H9 (cell line): ENCODE measurements around the gene PGM2. TPM values are rescaled to one million over a fixed set of nuclear protein-coding genes. Genes with fewer than 3 reads are reported as not detected.
A peak's percentile ranks its signal among the peaks of the same experiment; 100 is the strongest.
"Not testable (repeated sequence)": the region's sequence is repeated elsewhere in the genome, so short reads cannot be mapped to it uniquely, and the experiment has no call there.

Experiments used
- DNase-seq: peaks from one replicate; pipeline ENCODE4 v3.0.0-alpha.2; 2017
- H2AFZ ChIP-seq: one replicate; pipeline ENCODE4 v1.6.1; 2013; ENCODE audit warnings: mild to moderate bottlenecking, low read length, control low read depth, moderate library complexity
- H2AK5ac ChIP-seq: 2 replicates; pipeline ENCODE4 v1.6.1; 2013; ENCODE audit warnings: low read length, control low read depth, mixed read lengths; ENCODE audit not compliant: insufficient read length
- H2BK120ac ChIP-seq: one replicate; pipeline ENCODE4 v1.6.1; 2013; ENCODE audit warnings: low read depth, mild to moderate bottlenecking, low read length, control low read depth, inconsistent platforms; ENCODE audit not compliant: poor library complexity, severe bottlenecking
- H2BK12ac ChIP-seq: 2 replicates; pipeline ENCODE4 v1.6.1; 2013; ENCODE audit warnings: low read length, control low read depth, mixed read lengths, low read depth; ENCODE audit not compliant: insufficient read length
- H2BK15ac ChIP-seq: 2 replicates; pipeline ENCODE4 v1.6.1; 2013; ENCODE audit warnings: low read depth, low read length, control low read depth
- H2BK20ac ChIP-seq: one replicate; pipeline ENCODE4 v1.6.1; 2013; ENCODE audit warnings: low read depth, mild to moderate bottlenecking, low read length, control low read depth, inconsistent platforms; ENCODE audit not compliant: poor library complexity, severe bottlenecking
- H2BK5ac ChIP-seq: 2 replicates; pipeline ENCODE4 v1.6.1; 2013; ENCODE audit warnings: low read length, control low read depth, mixed read lengths; ENCODE audit not compliant: insufficient read length
- H3K14ac ChIP-seq: 2 replicates; pipeline ENCODE4 v1.6.1; 2013; ENCODE audit warnings: low read length, control low read depth; ENCODE audit not compliant: insufficient read depth
- H3K18ac ChIP-seq: 2 replicates; pipeline ENCODE4 v1.6.1; 2013; ENCODE audit warnings: low read depth, mild to moderate bottlenecking, mixed read lengths, low read length, control low read depth; ENCODE audit not compliant: insufficient read length
- H3K23ac ChIP-seq: 2 replicates; pipeline ENCODE4 v1.6.1; 2013; ENCODE audit warnings: low read length, control low read depth, mixed read lengths, low read depth; ENCODE audit not compliant: insufficient read length
- H3K23me2 ChIP-seq: 2 replicates; pipeline ENCODE4 v1.6.1; 2013; ENCODE audit warnings: low read depth, mild to moderate bottlenecking, mixed read lengths, low read length, control low read depth; ENCODE audit not compliant: insufficient read length, poor library complexity, severe bottlenecking
- H3K27ac ChIP-seq: 2 replicates; pipeline ENCODE4 v1.5.1; 2013; ENCODE audit warnings: low read length, control low read depth, mixed read lengths, low read depth; ENCODE audit not compliant: insufficient read length
- H3K27me3 ChIP-seq: 2 replicates; pipeline ENCODE4 v1.6.1; 2013; ENCODE audit warnings: low read length, control low read depth, inconsistent platforms; ENCODE audit not compliant: insufficient read depth
- H3K4ac ChIP-seq: 2 replicates; pipeline ENCODE4 v1.6.1; 2013; ENCODE audit warnings: low read depth, mild to moderate bottlenecking, control low read depth, inconsistent platforms, low read length, moderate library complexity
- H3K4me1 ChIP-seq: 2 replicates; pipeline ENCODE4 v1.6.1; 2013; ENCODE audit warnings: low read length, control low read depth, inconsistent platforms; ENCODE audit not compliant: insufficient read depth
- H3K4me2 ChIP-seq: 2 replicates; pipeline ENCODE4 v1.6.1; 2013; ENCODE audit warnings: low read length, control low read depth, mixed read lengths; ENCODE audit not compliant: insufficient read length, insufficient read depth
- H3K56ac ChIP-seq: 2 replicates; pipeline ENCODE4 v1.6.1; 2013; ENCODE audit warnings: low read depth, mild to moderate bottlenecking, mixed read lengths, low read length, control low read depth; ENCODE audit not compliant: insufficient read length
- H3K79me1 ChIP-seq: 2 replicates; pipeline ENCODE4 v1.6.1; 2013; ENCODE audit warnings: low read depth, mild to moderate bottlenecking, moderate library complexity, low read length, control low read depth, inconsistent platforms; ENCODE audit not compliant: insufficient read depth, poor library complexity, severe bottlenecking
- H3K79me2 ChIP-seq: 2 replicates; pipeline ENCODE4 v1.6.1; 2013; ENCODE audit warnings: low read length, control low read depth, inconsistent platforms; ENCODE audit not compliant: insufficient read depth
- H3K9ac ChIP-seq: 2 replicates; pipeline ENCODE4 v1.6.1; 2013; ENCODE audit warnings: low read length, control low read depth, mixed read lengths; ENCODE audit not compliant: insufficient read length; ENCODE audit errors: extremely low read depth
- H3K9me3 ChIP-seq: one replicate; pipeline ENCODE4 v1.6.1; 2013; ENCODE audit warnings: low read depth, low read length, inconsistent platforms; ENCODE audit not compliant: control insufficient read depth
- H3T11ph ChIP-seq: one replicate; pipeline ENCODE4 v1.6.1; 2013; ENCODE audit warnings: mild to moderate bottlenecking, low read length, control low read depth, inconsistent platforms
- H4K20me1 ChIP-seq: one replicate; pipeline ENCODE4 v1.6.1; 2013; ENCODE audit not compliant: control insufficient read depth, insufficient read length, insufficient read depth
- H4K5ac ChIP-seq: 2 replicates; pipeline ENCODE4 v1.6.1; 2013; ENCODE audit warnings: low read depth, mild to moderate bottlenecking, mixed read lengths, low read length, control low read depth; ENCODE audit not compliant: insufficient read length
- H4K8ac ChIP-seq: replicated peaks from 2 replicates; pipeline ENCODE4 v1.6.1; 2013; ENCODE audit warnings: low read length, control low read depth, mixed read lengths, low read depth; ENCODE audit not compliant: insufficient read length
- H4K91ac ChIP-seq: 2 replicates; pipeline ENCODE4 v1.6.1; 2013; ENCODE audit warnings: low read depth, mild to moderate bottlenecking, moderate library complexity, mixed read lengths, low read length, control low read depth; ENCODE audit not compliant: insufficient read length
- H3K27ac Mint-ChIP-seq, 3 experiments: 2 replicates in 2 of 3; 3 replicates in 1 of 3; pipeline ENCODE4 v1.8.0; 2020 to 2021; ENCODE audit warnings: mixed read lengths in 3 of 3, mild to moderate bottlenecking in 1 of 3, moderate library complexity in 1 of 3
- H3K27me3 Mint-ChIP-seq: 2 replicates; pipeline ENCODE4 v1.8.0; 2021; ENCODE audit warnings: low read depth, mild to moderate bottlenecking, moderate library complexity, mixed read lengths
- H3K36me3 Mint-ChIP-seq, 3 experiments: 2 replicates in 2 of 3; 3 replicates in 1 of 3; pipeline ENCODE4 v1.8.0; 2020 to 2021; ENCODE audit warnings: low read depth in 3 of 3, mixed read lengths in 3 of 3; ENCODE audit not compliant: insufficient read depth in 1 of 3
- H3K4me1 Mint-ChIP-seq, 2 experiments: 2 replicates each; pipeline ENCODE4 v1.8.0; 2020; ENCODE audit warnings: mixed read lengths in 2 of 2
- H3K4me3 Mint-ChIP-seq, 2 experiments: 2 replicates in 1 of 2; 3 replicates in 1 of 2; pipeline ENCODE4 v1.8.0; 2020 to 2021; ENCODE audit warnings: mild to moderate bottlenecking in 2 of 2, mixed read lengths in 2 of 2, moderate library complexity in 1 of 2
- H3K9me3 Mint-ChIP-seq, 2 experiments: 2 replicates in 1 of 2; 3 replicates in 1 of 2; pipeline ENCODE4 v1.8.0; 2020; ENCODE audit warnings: mild to moderate bottlenecking in 2 of 2, mixed read lengths in 2 of 2, moderate library complexity in 1 of 2
- CTCF ChIP-seq: fragments of 200-600 bp; sonication (generic); conservative IDR thresholded peaks from 3 replicates; pipeline ENCODE4 v1.8.0; 2021; ENCODE audit warnings: antibody characterized with exemption, mild to moderate bottlenecking
- WGBS: extraction: QIAGEN DNeasy Blood & Tissue Kit; methylation state at CpG from one replicate; pipeline ENCODE4 v1.1.7; 2013; ENCODE audit warnings: missing lambda C conversion rate, low lambda C conversion rate, mixed read lengths; ENCODE audit not compliant: insufficient read length; ENCODE audit errors: extremely low coverage; 5-methylcytosine and 5-hydroxymethylcytosine counted together
- total RNA-seq: library from RNA; stranded (reverse); gene quantifications from 2 replicates; pipeline ENCODE4 v1.2.1, GENCODE V29; 2021

Gene PGM2
- total RNA-seq, 1 experiment from 2014 or later: 26.6 TPM

- not testable (repeated sequence) for H3K9me3 Mint-ChIP-seq, H3T11ph ChIP-seq, H3K56ac ChIP-seq, H3K4ac ChIP-seq, H3K27ac ChIP-seq, DNase-seq, H2BK120ac ChIP-seq, H2BK5ac ChIP-seq, H4K5ac ChIP-seq, H2BK20ac ChIP-seq, H3K79me2 ChIP-seq, H3K27me3 ChIP-seq, H3K4me1 ChIP-seq, H3K18ac ChIP-seq, H4K20me1 ChIP-seq, H3K36me3 Mint-ChIP-seq, H3K14ac ChIP-seq, H2BK12ac ChIP-seq, H3K9me3 ChIP-seq, H4K8ac ChIP-seq, H3K79me1 ChIP-seq, H4K91ac ChIP-seq, H3K23ac ChIP-seq, H2AK5ac ChIP-seq, H2BK15ac ChIP-seq
- Mint-ChIP-seq H3K4me1 (peaks cover 17 to 21% of the 10 kb centered on the region in 2 experiments), H3K27me3 (peaks cover 24% of the 10 kb centered on the region), H3K4me3 (peak overlapping the region; percentile 81 to 85), H3K27ac (0 out of 7 replicates have a peak overlapping the region, but pooled peaks of 1 of the 3 experiments have one; percentile 24)
- peak overlapping the region; percentile 61 for H3K9ac ChIP-seq
- WGBS: no CpG with 5 or more reads among the region's 9 CpGs
- peak overlapping the region; percentile 78 for H3K4me2 ChIP-seq
- TF ChIP-seq CTCF: 0 out of 3 replicates have a peak, but pooled peaks have one; percentile 8
- H2AFZ ChIP-seq: peak overlapping the region; percentile 97
- H3K23me2 ChIP-seq: peaks cover 16% of the 10 kb centered on the region
Observed at GRCh38 chr4:37825501-37825900, 985 bp upstream of the PGM2 start.
